ENCODE results near the gene DEPDC1B. TPM values are rescaled to one million over a fixed set of nuclear protein-coding genes. Genes with fewer than 3 reads are reported as not detected.
"Not testable (repeated sequence)": the region's sequence is repeated elsewhere in the genome, so short reads cannot be mapped to it uniquely, and the experiment has no call there.

The DEPDC1B gene
- total RNA-seq, 1 experiment from 2014 or later: 29.2 TPM

GRCh38 chr5:60590172-60590571, 109.8 kb downstream of the DEPDC1B start:
- H3K4me3 ChIP-seq: no peak overlapping the region
- no peaks in the 10 kb centered on the region for H3K9me2 ChIP-seq (ENCODE audit: insufficient read depth)
- H4K20me1 ChIP-seq (ENCODE audit: insufficient read depth): no peaks in the 10 kb centered on the region
- H3K79me2 ChIP-seq (ENCODE audit: low read depth): no peaks in the 10 kb centered on the region
- H3K9me3 ChIP-seq (ENCODE audit: insufficient read depth, low read depth): no peaks in the 10 kb centered on the region
- no TSS peak for BruUV-seq (replicated peaks)
- no peaks in the 10 kb centered on the region for H3F3A ChIP-seq (ENCODE audit: insufficient read depth, low read depth)
- intact Hi-C loops (cut with micrococcal nuclease; ENCODE audit: unreplicated experiment): loop anchor here (5.0 kb wide), 1 partner anchor 103 kb away; no protein-coding TSS in a partner anchor
- no peaks in the 10 kb centered on the region for H3K4me1 ChIP-seq (replicated peaks; ENCODE audit: insufficient read depth)
- TF ChIP-seq CTCF (conservative IDR thresholded peaks at IDR 0.05) (no peak), EZH2 (IDR thresholded peaks at IDR 0.05; ENCODE audit: low read depth) (no peak)
- H2AFZ ChIP-seq: no peak overlapping the region
- H3K27me3 ChIP-seq (ENCODE audit: insufficient read depth, low read depth): no peaks in the 10 kb centered on the region
- H3K4me2 ChIP-seq: no peak overlapping the region
- ChIA-PET CTCF (no interaction called here), POLR2A (ENCODE audit: unreplicated experiment) (no interaction called here)
- H3K36me3 ChIP-seq (ENCODE audit: low read depth): no peaks in the 10 kb centered on the region
- no peak overlapping the region for H3K27ac ChIP-seq
- DNase-seq: no peak

- H3F3A ChIP-seq (ENCODE audit: insufficient read depth, low read depth); intact Hi-C loops (cut with micrococcal nuclease; ENCODE audit: unreplicated experiment); H4K20me1 ChIP-seq (ENCODE audit: insufficient read depth); H3K9me2 ChIP-seq (ENCODE audit: insufficient read depth); H2AFZ ChIP-seq; H3K79me2 ChIP-seq (ENCODE audit: low read depth); H3K4me2 ChIP-seq; H3K27me3 ChIP-seq (ENCODE audit: insufficient read depth, low read depth); CTCF ChIA-PET; POLR2A ChIA-PET (ENCODE audit: unreplicated experiment); H3K9me3 ChIP-seq (ENCODE audit: insufficient read depth, low read depth); BruUV-seq (replicated peaks); H3K27ac ChIP-seq; DNase-seq; H3K36me3 ChIP-seq (ENCODE audit: low read depth); H3K4me3 ChIP-seq; H3K4me1 ChIP-seq (replicated peaks; ENCODE audit: insufficient read depth): not testable (repeated sequence)
Measured at GRCh38 chr5:60587312-60587711, 112.7 kb downstream of the DEPDC1B start.

- no peaks in the 10 kb centered on the region for H3K79me2 ChIP-seq (ENCODE audit: low read depth)
- H2AFZ ChIP-seq: no peak overlapping the region
- no peak for TF ChIP-seq EZH2 (IDR thresholded peaks at IDR 0.05; ENCODE audit: low read depth)
- peak; percentile 49; the same call in 1 of the 2 replicates for TF ChIP-seq CTCF (conservative IDR thresholded peaks at IDR 0.05)
- H3K4me2 ChIP-seq: no peak overlapping the region
- H3K4me1 ChIP-seq (replicated peaks; ENCODE audit: insufficient read depth): no peaks in the 10 kb centered on the region
- no peak overlapping the region for H3K27ac ChIP-seq
- H3F3A ChIP-seq (ENCODE audit: insufficient read depth, low read depth): no peaks in the 10 kb centered on the region
- no peak overlapping the region for H3K4me3 ChIP-seq
- POLR2A ChIA-PET (ENCODE audit: unreplicated experiment): no interaction called here
- H3K27me3 ChIP-seq (ENCODE audit: insufficient read depth, low read depth): no peaks in the 10 kb centered on the region
- H3K9me2 ChIP-seq (ENCODE audit: insufficient read depth): no peaks in the 10 kb centered on the region
- CTCF ChIA-PET: no interaction called here
- H3K36me3 ChIP-seq (ENCODE audit: low read depth): no peaks in the 10 kb centered on the region
- no peaks in the 10 kb centered on the region for H3K9me3 ChIP-seq (ENCODE audit: insufficient read depth, low read depth)
- no peak for DNase-seq
- intact Hi-C loops (cut with micrococcal nuclease; ENCODE audit: unreplicated experiment): loop anchor here (1.0 kb wide), 1 partner anchor 773 kb away; no protein-coding TSS in a partner anchor
- no peaks in the 10 kb centered on the region for H4K20me1 ChIP-seq (ENCODE audit: insufficient read depth)
- BruUV-seq (replicated peaks): no TSS peak
Measured at GRCh38 chr5:60586307-60586901, 113.6 kb downstream of the DEPDC1B start.

GRCh38 chr5:60585618-60586017, 114.3 kb downstream of the DEPDC1B start:
- no peaks in the 10 kb centered on the region for H3K27me3 ChIP-seq (ENCODE audit: insufficient read depth, low read depth)
- intact Hi-C loops (cut with micrococcal nuclease; ENCODE audit: unreplicated experiment): loop anchor here (1.0 kb wide), 1 partner anchor 772 kb away; no protein-coding TSS in a partner anchor
- no peaks in the 10 kb centered on the region for H3K9me3 ChIP-seq (ENCODE audit: insufficient read depth, low read depth)
- H3K27ac ChIP-seq: no peak overlapping the region
- BruUV-seq (replicated peaks): no TSS peak
- no peaks in the 10 kb centered on the region for H3K36me3 ChIP-seq (ENCODE audit: low read depth)
- no peak overlapping the region for H3K4me3 ChIP-seq
- H3K79me2 ChIP-seq (ENCODE audit: low read depth): no peaks in the 10 kb centered on the region
- DNase-seq: no peak
- H3K4me1 ChIP-seq (replicated peaks; ENCODE audit: insufficient read depth): no peaks in the 10 kb centered on the region
- H3K4me2 ChIP-seq: no peak overlapping the region
- TF ChIP-seq EZH2 (IDR thresholded peaks at IDR 0.05; ENCODE audit: low read depth) (no peak), CTCF (conservative IDR thresholded peaks at IDR 0.05) (no peak)
- CTCF ChIA-PET: no interaction called here
- H2AFZ ChIP-seq: no peak overlapping the region
- no peaks in the 10 kb centered on the region for H3K9me2 ChIP-seq (ENCODE audit: insufficient read depth)
- no peaks in the 10 kb centered on the region for H3F3A ChIP-seq (ENCODE audit: insufficient read depth, low read depth)
- POLR2A ChIA-PET (ENCODE audit: unreplicated experiment): no interaction called here
- H4K20me1 ChIP-seq (ENCODE audit: insufficient read depth): no peaks in the 10 kb centered on the region
